GM19240 (cell line): ENCODE data around the gene CUZD1.

ENCODE experiments used
- DNase-seq: peaks from one replicate; pipeline ENCODE4 v3.0.0; 2011; ENCODE audit warnings: low spot score; ENCODE audit not compliant: insufficient read length

The CUZD1 gene

DNA sequence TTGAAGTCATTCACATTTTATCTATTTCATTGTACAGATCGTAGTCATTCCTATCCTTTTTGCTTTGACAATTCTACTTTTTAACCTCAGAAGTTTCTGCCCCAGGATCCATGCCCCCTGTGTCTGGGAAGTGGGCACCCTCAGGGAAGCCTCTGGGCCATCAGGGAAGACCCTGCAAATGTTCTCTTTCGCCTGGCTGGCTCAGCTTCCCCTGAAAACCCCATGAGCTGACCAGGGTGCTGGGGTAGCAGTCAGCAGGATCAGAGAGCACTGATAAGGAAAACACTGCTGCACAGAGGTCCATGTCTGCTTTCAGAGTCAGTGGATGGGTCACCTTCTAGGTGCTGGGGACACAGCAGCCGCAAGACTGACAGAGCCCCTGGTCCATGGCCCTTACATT lies 23.8 kb downstream of the CUZD1 start:
- DNase-seq = no peak

DNA sequence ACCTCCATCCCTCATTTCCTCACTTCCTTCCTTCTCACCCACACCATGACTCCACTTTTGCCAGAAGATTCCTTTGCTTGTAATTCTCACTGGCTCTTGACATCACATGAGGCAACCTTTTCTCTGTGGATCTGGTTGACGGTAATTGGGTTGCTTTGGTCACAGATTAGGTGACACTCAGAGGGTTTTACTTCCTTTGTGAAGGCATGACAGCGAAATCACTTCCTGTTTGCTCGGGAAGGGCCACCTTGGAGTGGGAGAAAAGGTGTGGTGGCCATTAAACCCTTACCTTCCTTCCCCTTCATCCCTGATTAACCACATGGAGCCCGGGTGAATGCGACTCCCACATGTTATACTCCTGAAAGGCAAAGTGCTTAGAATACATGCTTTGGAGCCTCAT lies 30.2 kb downstream of the CUZD1 start:
- DNase-seq = no peak

DNA sequence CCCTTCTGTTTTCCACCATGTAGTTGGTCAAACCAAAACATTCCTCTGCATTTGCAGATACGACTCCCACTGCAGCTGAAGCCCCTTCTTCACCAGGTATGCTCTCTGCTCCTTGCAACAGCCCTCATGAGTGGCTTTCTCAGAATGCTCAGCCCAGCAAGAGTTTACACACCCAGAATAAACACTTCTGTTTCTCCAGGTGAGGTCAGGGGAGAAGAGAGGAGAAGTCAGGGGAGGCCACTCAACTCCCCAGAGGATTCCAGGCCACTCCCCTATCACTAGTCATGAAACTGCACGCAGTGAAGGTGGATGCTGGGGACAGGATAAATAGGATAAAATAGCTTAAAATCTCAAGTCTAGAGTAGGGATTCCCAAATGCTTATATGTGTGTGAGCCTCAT lies 31.2 kb downstream of the CUZD1 start:
- no peak for DNase-seq

DNA sequence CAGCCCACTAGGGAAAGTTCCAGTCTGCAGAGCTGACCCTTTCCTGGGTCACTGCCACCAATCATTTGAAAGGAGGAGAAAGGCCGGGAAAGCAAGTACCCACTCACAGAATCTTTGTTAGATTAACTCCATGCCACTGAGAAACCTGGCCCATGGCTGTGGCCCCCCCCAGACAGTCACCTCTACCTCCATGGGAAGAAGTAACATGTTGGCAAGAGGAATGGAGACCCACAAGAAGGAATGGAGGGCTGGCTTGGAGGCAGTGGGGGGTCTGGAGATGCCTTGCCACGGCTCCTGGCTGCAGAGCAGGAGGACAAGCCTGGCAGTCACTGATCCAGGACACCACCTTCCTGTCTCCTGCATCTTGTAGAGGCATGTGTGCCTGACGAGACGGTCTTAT lies 32.9 kb downstream of the CUZD1 start:
- DNase-seq = no peak

DNA sequence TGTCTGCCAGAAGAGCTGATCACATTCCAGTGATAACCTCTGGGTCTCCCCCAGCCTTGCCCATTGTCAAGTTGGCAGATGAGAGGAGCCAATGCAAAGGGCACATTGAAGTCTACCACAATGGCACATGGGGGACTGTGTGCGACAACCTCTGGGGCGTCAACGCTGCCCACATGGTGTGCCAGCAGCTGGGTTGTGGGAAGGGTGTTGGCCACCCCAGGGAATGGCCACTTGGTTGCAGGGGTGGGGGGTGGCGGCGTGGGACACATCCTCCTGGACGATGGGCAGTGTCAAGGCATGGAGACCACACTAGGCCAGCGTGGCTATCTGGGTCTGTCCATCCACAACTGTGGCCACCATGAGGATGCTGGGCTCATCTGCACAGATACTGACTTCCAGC lies 43.4 kb downstream of the CUZD1 start:
- no peak for DNase-seq

DNA sequence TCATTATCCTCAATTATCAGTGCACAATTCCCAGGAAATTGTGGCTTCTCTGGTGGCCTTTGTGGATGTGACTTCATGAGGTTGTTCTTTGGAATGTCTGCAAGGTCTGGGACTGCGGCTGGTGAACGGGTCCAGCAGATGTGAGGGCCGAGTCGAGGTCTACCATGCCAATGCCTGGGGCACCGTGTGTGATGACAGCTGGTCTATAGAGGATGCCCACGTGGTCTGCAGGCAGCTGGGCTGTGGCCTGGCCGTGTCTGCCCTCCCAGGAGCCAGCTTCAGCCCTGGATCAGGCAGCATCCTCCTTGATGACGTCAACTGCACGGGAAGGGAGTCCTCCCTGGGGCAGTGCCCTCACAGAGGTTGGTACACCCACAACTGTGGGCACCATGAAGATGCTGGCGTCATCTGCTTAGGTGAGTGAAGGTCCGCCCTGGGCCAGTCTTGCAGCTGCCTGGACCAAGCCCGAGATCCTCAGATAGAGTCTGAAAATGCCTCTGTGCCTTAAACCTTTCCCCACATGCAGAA lies 46.9 kb downstream of the CUZD1 start:
- DNase-seq = no peak

DNA sequence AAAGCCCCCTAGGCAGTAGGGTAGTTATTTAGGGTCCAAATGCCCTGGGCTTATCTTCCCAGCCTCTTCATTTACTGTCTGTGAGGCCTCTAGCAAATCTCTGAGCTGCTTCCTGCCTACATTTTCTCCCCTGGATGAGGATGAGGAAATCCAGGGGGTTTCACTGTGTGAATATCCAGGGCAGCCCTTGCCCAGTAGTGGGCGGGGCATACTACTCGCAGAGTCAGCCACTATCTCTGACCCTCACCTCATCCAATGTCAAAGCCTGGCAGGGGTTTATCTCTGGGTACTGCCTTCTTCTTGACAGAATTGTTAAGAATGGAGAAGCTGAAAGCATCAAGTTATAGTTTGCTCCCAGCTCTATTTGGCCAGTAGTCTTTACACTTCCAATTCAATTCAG lies 48.9 kb downstream of the CUZD1 start:
- no peak for DNase-seq

DNA sequence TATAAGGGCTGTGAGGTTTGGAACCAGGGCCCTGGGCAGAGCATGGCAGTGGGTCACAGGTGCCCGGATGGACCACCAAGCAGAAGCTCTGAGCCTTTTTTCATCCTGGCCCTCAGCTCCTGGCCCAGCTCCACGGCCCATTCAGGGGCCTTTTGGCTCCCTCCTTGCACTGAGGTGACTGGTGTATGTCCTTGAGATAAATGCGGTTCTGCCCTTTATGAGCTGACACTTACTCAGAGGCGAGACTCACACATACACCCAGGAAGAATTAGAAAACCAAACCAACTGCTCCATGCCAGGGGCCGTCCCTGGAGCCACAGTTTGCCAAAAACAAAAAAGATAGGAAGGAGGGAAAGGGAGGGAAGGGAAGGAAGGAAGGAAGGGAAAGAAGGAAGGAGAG lies 49.7 kb downstream of the CUZD1 start:
- no peak for DNase-seq

DNA sequence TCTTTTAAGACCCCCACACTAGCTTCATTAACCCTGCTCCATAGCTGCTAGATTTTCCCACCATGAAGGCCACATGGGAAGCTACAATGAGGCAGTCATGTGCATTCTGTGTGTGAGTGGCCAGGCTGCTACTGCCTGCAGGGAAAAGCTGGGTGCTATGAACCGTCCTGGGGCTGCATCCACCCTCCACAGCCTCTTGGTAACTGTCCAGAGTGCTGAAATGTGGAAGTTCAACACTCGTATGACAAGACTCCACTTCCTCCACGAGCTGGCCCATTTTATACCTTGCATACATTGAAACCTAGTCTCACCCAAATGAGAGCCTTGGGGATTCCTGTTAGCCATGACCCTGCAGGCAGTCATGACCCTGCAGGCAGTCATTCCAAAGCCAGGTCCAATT lies 59.4 kb downstream of the CUZD1 start:
- DNase-seq = no peak

DNA sequence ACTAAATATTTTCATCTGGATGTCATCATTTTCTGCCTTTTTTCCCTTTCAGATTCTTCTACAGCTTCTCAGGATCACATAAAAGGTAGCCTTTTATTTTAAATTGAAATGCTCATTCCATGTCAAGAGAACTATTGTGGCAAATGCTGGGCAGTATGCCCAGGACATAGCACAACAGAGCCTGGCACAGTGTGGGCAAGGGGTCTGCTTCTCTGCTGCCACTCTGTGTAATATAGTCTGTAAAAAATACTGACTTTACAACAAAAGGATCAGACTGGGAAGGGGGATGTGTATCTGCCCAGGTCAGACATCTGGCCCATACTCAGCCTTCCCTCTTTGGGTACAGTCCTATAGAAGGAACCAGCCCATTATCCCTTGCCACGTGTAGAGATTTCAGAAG lies 62.7 kb downstream of the CUZD1 start:
- DNase-seq = no peak
